ENCODE measurements around the gene CSK. TPM values are rescaled to one million over a fixed set of nuclear protein-coding genes. Genes with fewer than 3 reads are reported as not detected.

The CSK gene
- total and polyA plus RNA-seq, 3 donors from 2014 or later, result 41.5 to 45.6 (median 43.1) TPM

GRCh38 chr15:74789741-74790079 is 7.8 kb downstream of the CSK start:
- Histone ChIP-seq H3K4me1 (peaks cover 30% of the 10 kb centered on the region), H3K27ac (peak overlapping the region in 1 of 2 donors; percentile 32), H3K36me3 (ENCODE audit: low read depth, missing control alignments) (no peaks in the 10 kb centered on the region), H3K27me3 (no peaks in the 10 kb centered on the region), H3K4me3 (no peak overlapping the region), H3K9me3 (no peaks in the 10 kb centered on the region)
- intact Hi-C loops (cut with DNase I; ENCODE audit: low total_unique reads), result no loop called here
- WGBS, 2 donors, result 47 to 60% methylated on average over 2 to 3 of the region's 3 CpGs
- no peak for DNase-seq
- no peak for TF ChIP-seq POLR2A (IDR thresholded peaks at IDR 0.05)
- no peak for TF ChIP-seq CTCF (IDR thresholded peaks at IDR 0.05)

DNA sequence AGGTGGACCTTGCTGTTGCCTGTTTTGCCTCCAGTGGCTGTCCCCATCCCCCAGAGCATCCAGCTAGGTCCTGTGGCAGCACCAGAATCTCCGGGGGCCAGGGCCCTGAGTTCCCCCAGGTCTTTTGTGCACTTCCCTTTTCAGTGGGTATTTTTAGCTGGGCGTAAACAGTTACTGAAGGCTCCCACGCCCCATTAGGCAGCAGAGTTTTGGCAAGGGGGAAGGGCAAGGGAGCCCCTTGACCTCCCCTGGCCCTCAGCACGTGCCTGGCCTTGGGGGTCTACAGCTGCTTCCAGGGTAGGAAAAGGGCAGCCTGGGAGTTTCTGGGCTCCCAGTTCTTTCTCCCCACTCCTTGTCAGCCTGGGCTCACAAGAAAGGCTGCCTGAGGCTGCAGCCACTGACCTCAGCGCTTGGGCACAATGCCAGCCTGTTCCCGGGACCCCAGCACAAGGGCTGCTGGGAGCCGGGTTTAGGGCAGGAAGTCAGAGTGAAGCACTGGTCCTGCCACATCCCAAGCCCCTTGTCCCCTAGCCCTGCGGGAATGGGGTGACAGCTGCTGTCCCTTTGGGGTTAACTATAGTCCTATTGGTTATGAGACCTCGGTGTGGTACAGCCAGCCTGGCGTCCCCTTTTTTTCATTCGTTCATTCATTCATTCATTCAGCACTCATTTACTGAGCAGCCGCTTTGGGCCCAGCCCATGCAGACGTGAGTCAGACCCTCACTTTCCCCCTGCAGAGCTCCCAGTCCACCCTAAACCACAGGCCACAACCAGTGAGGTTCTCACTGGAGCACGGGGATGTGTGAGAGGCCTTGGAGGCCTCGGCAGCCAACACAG is 8.4 kb downstream of the CSK start:
- TF ChIP-seq POLR2A (IDR thresholded peaks at IDR 0.05), result no peak
- TF ChIP-seq CTCF (IDR thresholded peaks at IDR 0.05), result no peak
- peak; percentile 79 for DNase-seq
- Histone ChIP-seq H3K4me1 (peaks cover 30% of the 10 kb centered on the region), H3K4me3 (no peak overlapping the region), H3K36me3 (ENCODE audit: low read depth, missing control alignments) (no peaks in the 10 kb centered on the region), H3K27me3 (no peaks in the 10 kb centered on the region), H3K27ac (peak overlapping the region; percentile 14 to 32), H3K9me3 (no peaks in the 10 kb centered on the region)
- WGBS, 2 donors, result 39 to 42% methylated on average over 15 of the region's 15 CpGs
- intact Hi-C loops (cut with DNase I; ENCODE audit: low total_unique reads), result no loop called here

GRCh38 chr15:74791007-74791406 is 9.1 kb downstream of the CSK start:
- TF ChIP-seq CTCF (IDR thresholded peaks at IDR 0.05) (no peak), POLR2A (IDR thresholded peaks at IDR 0.05) (no peak)
- Histone ChIP-seq H3K27me3 (no peaks in the 10 kb centered on the region), H3K9me3 (no peaks in the 10 kb centered on the region), H3K4me1 (peaks cover 30% of the 10 kb centered on the region), H3K27ac (peak overlapping the region in 1 of 2 donors; percentile 32), H3K36me3 (ENCODE audit: low read depth, missing control alignments) (no peaks in the 10 kb centered on the region), H3K4me3 (no peak overlapping the region)
- WGBS, 2 donors, result 55 to 86% methylated on average over 1 of the region's 1 CpG
- intact Hi-C loops (cut with DNase I; ENCODE audit: low total_unique reads), result no loop called here
- no peak for DNase-seq

DNA sequence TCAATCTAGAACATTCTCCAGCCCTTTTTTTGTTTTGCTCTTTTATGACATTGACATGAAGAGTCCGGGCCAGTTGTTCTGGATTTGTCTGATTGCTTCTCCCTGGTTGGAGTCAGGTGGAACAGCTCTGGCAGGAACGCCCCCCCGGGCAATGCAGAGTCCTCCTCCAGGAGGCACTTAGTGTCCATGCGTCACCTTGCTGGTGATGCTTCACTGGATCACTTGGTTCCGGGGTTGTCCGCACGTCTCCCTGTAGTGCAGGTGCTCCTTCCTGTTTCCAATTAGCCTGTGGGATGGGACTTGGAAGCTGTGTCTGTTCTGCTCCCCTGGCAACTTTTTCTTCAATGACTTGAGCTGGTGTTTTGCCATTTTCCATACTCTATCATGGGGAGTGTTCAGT is 9.8 kb downstream of the CSK start:
- H3K27me3 ChIP-seq, result no peaks in the 10 kb centered on the region
- no peak for DNase-seq
- no peaks in the 10 kb centered on the region for H3K9me3 ChIP-seq
- no peaks in the 10 kb centered on the region for H3K36me3 ChIP-seq (ENCODE audit: low read depth, missing control alignments)
- TF ChIP-seq POLR2A (IDR thresholded peaks at IDR 0.05) (no peak), CTCF (IDR thresholded peaks at IDR 0.05) (no peak)
- WGBS, 2 donors, result 88 to 92% methylated on average over 7 of the region's 7 CpGs
- intact Hi-C loops (cut with DNase I; ENCODE audit: low total_unique reads), result no loop called here
- H3K4me3 ChIP-seq, result no peak overlapping the region
- H3K27ac ChIP-seq, result no peak overlapping the region
- H3K4me1 ChIP-seq, result peaks cover 25% of the 10 kb centered on the region
